ENCODE measurements around the gene PCDHB7.
"Not testable (repeated sequence)": the region's sequence is repeated elsewhere in the genome, so short reads cannot be mapped to it uniquely, and the experiment has no call there.

PCDHB7 gene

GRCh38 chr5:141182248-141182647, 9.8 kb downstream of the PCDHB7 start, which contains the start of gene PCDHB16:
Gene PCDHB16 (plus strand): TSS chr5:141182387. CDS start chr5:141182560, 173 bp downstream.
- DNase-seq, result no peak

GRCh38 chr5:141184117-141184855, 11.8 kb downstream of the PCDHB7 start:
- not testable (repeated sequence) for DNase-seq

GRCh38 chr5:141186897-141187512, 14.6 kb downstream of the PCDHB7 start, which contains the start of gene PCDHB9:
Gene PCDHB9 (plus strand): TSS chr5:141187161. CDS start chr5:141187319, 158 bp downstream.
- peak; percentile 12 for DNase-seq

- not testable (repeated sequence) for DNase-seq
Measured at GRCh38 chr5:141188682-141189081, 16.2 kb downstream of the PCDHB7 start.

- not testable (repeated sequence) for DNase-seq
Measured at GRCh38 chr5:141189131-141189530, 16.7 kb downstream of the PCDHB7 start.

GRCh38 chr5:141192110-141192725, 19.8 kb downstream of the PCDHB7 start, which contains the start of gene PCDHB10:
Gene PCDHB10 (plus strand): TSS chr5:141192353. CDS start chr5:141192553, 200 bp downstream.
- no peak for DNase-seq

GRCh38 chr5:141194332-141194731, 21.9 kb downstream of the PCDHB7 start:
- DNase-seq, result not testable (repeated sequence)

GRCh38 chr5:141196363-141196762, 23.9 kb downstream of the PCDHB7 start:
- no peak for DNase-seq

GRCh38 chr5:141199359-141200235, 27.2 kb downstream of the PCDHB7 start, which contains the start of gene PCDHB11:
Gene PCDHB11 (plus strand): TSS chr5:141199627. CDS start chr5:141199775, 148 bp downstream.
- no peak for DNase-seq

GRCh38 chr5:141201126-141201525, 28.7 kb downstream of the PCDHB7 start:
- not testable (repeated sequence) for DNase-seq

- not testable (repeated sequence) for DNase-seq
Measured at GRCh38 chr5:141201646-141202045, 29.2 kb downstream of the PCDHB7 start.

- DNase-seq, result no peak
Measured at GRCh38 chr5:141208478-141208877, 36.0 kb downstream of the PCDHB7 start, which contains the start of gene PCDHB12. Gene PCDHB12 (plus strand): TSS chr5:141208719. CDS start chr5:141208908, 189 bp downstream.

GRCh38 chr5:141210281-141210680, 37.8 kb downstream of the PCDHB7 start:
- DNase-seq, result not testable (repeated sequence)

GRCh38 chr5:141210849-141211248, 38.4 kb downstream of the PCDHB7 start:
- not testable (repeated sequence) for DNase-seq

GRCh38 chr5:141213656-141214339, 41.4 kb downstream of the PCDHB7 start, which contains the start of gene PCDHB13:
Gene PCDHB13 (plus strand): TSS chr5:141213919. CDS start chr5:141214124, 205 bp downstream.
- DNase-seq, result not testable (repeated sequence)

GRCh38 chr5:141214583-141214982, 42.1 kb downstream of the PCDHB7 start:
- not testable (repeated sequence) for DNase-seq

GRCh38 chr5:141215504-141215903, 43.1 kb downstream of the PCDHB7 start:
- DNase-seq, result not testable (repeated sequence)

GRCh38 chr5:141216035-141216434, 43.6 kb downstream of the PCDHB7 start:
- not testable (repeated sequence) for DNase-seq

- DNase-seq, result no peak
Measured at GRCh38 chr5:141223112-141223783, 50.8 kb downstream of the PCDHB7 start, which contains the start of gene PCDHB14. Gene PCDHB14 (plus strand): TSS chr5:141223343. CDS start chr5:141223506, 163 bp downstream.

- DNase-seq, result not testable (repeated sequence)
Measured at GRCh38 chr5:141224844-141225243, 52.4 kb downstream of the PCDHB7 start.

- not testable (repeated sequence) for DNase-seq
Measured at GRCh38 chr5:141225421-141225820, 53.0 kb downstream of the PCDHB7 start.

All from NCI-H2107 (cell line).